Islet of Langerhans (tissue), 1 donor: ENCODE results near the gene ZFAND6.

Experiments
- FAIRE-seq: peaks from one replicate; lab custom pipeline; 2011; peaks lifted over from hg19 to GRCh38; lab: Jason Lieb, UNC

The ZFAND6 gene

GRCh38 chr15:80171787-80172186 lies 112.3 kb downstream of the ZFAND6 start:
- no peak for FAIRE-seq

- FAIRE-seq, result no peak
These were observed 112.9 kb downstream of the ZFAND6 start for GRCh38 chr15:80172401-80172800.

- no peak for FAIRE-seq
These were observed 113.7 kb downstream of the ZFAND6 start for GRCh38 chr15:80173022-80173759.

- FAIRE-seq, result no peak
These were observed 114.7 kb downstream of the ZFAND6 start for GRCh38 chr15:80174017-80174746.

GRCh38 chr15:80175436-80175835 lies 116.0 kb downstream of the ZFAND6 start:
- FAIRE-seq, result no peak

- no peak for FAIRE-seq
These were observed 117.0 kb downstream of the ZFAND6 start for GRCh38 chr15:80176443-80176842.

GRCh38 chr15:80177156-80177555 lies 117.7 kb downstream of the ZFAND6 start:
- no peak for FAIRE-seq

- peak; percentile 91 for FAIRE-seq
These were observed 119.7 kb downstream of the ZFAND6 start for GRCh38 chr15:80179025-80179759.

GRCh38 chr15:80179935-80180334 lies 120.5 kb downstream of the ZFAND6 start:
- FAIRE-seq, result no peak

GRCh38 chr15:80180468-80180867 lies 121.0 kb downstream of the ZFAND6 start:
- FAIRE-seq, result no peak

GRCh38 chr15:80180986-80181385 lies 121.5 kb downstream of the ZFAND6 start:
- FAIRE-seq, result no peak

GRCh38 chr15:80182611-80183261 lies 123.3 kb downstream of the ZFAND6 start:
- FAIRE-seq, result no peak

- FAIRE-seq, result no peak
These were observed 123.8 kb downstream of the ZFAND6 start for GRCh38 chr15:80183306-80183705.

GRCh38 chr15:80183886-80184285 lies 124.4 kb downstream of the ZFAND6 start:
- no peak for FAIRE-seq

GRCh38 chr15:80184554-80184953 lies 125.1 kb downstream of the ZFAND6 start:
- FAIRE-seq, result no peak

GRCh38 chr15:80185152-80185551 lies 125.7 kb downstream of the ZFAND6 start:
- FAIRE-seq, result no peak

GRCh38 chr15:80186066-80186465 lies 126.6 kb downstream of the ZFAND6 start:
- no peak for FAIRE-seq

GRCh38 chr15:80186597-80186996 lies 127.1 kb downstream of the ZFAND6 start:
- FAIRE-seq, result no peak
